ENCODE measurements around the gene NUDT1.

DNA sequence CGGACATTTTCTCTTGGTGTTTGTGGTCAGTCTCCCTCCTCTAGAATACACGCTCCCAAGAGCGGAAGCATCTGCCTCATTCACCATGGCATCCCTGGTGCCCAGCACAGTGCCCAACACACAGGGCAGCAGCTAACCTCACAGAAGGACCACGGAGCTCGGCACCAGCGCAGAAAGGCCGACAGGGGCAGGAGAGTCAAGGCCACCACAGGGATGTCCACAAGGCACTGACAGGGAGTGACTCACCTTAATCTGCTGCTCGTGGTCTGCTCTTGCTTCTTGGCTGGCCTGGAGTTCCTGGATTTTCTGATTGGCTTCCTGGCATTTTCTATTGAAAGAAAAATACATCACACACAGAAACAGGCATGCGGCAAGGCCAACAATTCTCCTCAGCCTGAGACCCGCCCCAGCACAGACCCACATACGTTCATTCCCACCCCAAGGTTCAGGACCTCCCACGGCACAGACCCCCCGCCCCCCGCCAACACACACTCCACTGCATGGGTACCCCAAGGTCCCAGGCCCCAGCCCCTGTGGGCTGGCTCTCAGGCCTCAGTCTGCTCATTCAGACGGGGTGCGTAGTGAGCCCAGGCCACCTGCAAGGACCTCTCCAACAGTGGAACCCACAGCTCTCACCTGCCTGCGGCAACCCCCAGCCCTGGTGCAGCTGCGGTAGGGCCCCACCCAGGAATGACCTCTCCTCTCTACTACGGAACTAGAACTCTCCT lies 24.1 kb upstream of the NUDT1 start:
- TF ChIP-seq, protein P1, sequence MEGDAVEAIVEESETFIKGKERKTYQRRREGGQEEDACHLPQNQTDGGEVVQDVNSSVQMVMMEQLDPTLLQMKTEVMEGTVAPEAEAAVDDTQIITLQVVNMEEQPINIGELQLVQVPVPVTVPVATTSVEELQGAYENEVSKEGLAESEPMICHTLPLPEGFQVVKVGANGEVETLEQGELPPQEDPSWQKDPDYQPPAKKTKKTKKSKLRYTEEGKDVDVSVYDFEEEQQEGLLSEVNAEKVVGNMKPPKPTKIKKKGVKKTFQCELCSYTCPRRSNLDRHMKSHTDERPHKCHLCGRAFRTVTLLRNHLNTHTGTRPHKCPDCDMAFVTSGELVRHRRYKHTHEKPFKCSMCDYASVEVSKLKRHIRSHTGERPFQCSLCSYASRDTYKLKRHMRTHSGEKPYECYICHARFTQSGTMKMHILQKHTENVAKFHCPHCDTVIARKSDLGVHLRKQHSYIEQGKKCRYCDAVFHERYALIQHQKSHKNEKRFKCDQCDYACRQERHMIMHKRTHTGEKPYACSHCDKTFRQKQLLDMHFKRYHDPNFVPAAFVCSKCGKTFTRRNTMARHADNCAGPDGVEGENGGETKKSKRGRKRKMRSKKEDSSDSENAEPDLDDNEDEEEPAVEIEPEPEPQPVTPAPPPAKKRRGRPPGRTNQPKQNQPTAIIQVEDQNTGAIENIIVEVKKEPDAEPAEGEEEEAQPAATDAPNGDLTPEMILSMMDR (conservative IDR thresholded peaks at IDR 0.05 in 1 of 2, IDR thresholded peaks at IDR 0.05 in 1 of 2; ENCODE audit: low read depth in 1 of 2, low read length in 2 of 2) = no peak
- TF ChIP-seq EZH2 (IDR thresholded peaks at IDR 0.05; ENCODE audit: low read length, missing control alignments) = no peak
